LHCN-M2 (cell line): ENCODE data around the gene NCKAP5L. TPM values are rescaled to one million over a fixed set of nuclear protein-coding genes. Genes with fewer than 3 reads are reported as not detected.
"Not testable (repeated sequence)": the region's sequence is repeated elsewhere in the genome, so short reads cannot be mapped to it uniquely, and the experiment has no call there.

Experiments used
- DNase-seq: peaks from one replicate; pipeline ENCODE4 v3.0.0-alpha.2; 2012; ENCODE audit warnings: low read depth
- total RNA-seq: library from RNA; depleted of rRNA; stranded (reverse); fragments of >200 nt; gene quantifications from 2 replicates; pipeline ENCODE4 v1.2.3, GENCODE V29; 2014

The NCKAP5L gene
- total RNA-seq, 1 experiment from 2014 or later = 29.8 TPM

GRCh38 chr12:49865109-49865781 lies 37.0 kb upstream of the NCKAP5L start:
- DNase-seq = no peak

DNA sequence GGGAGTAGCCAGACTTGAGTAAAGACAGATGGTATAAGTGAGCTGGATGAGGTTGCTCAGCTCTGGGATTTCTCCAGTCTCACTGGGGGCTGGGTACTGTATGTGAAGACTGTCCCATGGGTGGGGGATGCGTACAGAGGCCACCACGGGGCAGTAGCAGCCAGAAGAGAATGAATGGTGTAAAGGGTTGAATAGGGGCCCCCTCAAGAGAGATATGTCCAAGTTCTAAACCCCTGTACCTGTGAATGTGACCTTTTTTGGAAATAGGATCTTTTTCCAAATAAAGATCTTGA lies 36.5 kb upstream of the NCKAP5L start:
- DNase-seq = no peak

- peak; percentile 57 for DNase-seq
Measured at GRCh38 chr12:49863946-49864797, 36.0 kb upstream of the NCKAP5L start.

DNA sequence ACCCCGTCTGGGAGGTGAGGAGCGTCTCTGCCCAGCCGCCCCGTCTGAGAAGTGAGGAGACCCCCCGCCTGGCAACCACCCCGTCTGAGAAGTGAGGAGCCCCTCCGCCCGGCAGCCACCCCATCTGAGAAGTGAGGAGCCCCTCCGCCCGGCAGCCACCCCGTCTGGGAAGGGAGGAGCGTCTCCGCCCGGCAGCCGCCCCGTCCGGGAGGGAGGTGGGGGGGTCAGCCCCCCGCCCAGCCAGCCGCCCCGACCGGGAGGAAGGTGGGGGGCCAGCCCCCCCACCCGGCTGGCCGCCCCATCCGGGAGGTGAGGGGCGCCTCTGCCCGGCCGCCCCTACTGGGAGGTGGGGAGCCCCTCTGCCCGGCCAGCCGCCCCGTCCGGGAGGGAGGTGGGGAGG lies 32.7 kb upstream of the NCKAP5L start:
- DNase-seq = not testable (repeated sequence)

- not testable (repeated sequence) for DNase-seq
Measured at GRCh38 chr12:49855890-49856289, 27.7 kb upstream of the NCKAP5L start.

DNA sequence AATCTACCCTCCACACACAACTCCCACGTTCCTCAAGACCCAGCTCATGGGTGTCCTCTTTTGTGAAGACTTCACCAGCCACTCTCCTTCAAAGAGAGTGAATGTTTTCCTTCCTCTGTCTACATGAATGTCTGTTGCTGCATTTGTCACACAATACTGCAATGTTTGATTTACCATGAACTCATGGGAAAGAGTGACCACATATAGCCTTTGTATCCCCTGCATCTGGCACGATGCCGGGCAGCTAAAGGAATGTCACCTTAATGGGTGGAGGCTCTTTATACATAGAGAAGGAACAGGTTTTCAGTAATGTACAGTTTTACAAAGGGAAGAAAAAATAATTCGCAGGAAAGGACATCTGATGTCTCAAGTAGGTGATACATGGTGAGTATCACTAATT lies 26.8 kb upstream of the NCKAP5L start:
- no peak for DNase-seq

GRCh38 chr12:49853671-49854070 lies 25.5 kb upstream of the NCKAP5L start:
- DNase-seq = no peak

- DNase-seq = no peak
Measured at GRCh38 chr12:49847161-49847560, 18.9 kb upstream of the NCKAP5L start.

DNA sequence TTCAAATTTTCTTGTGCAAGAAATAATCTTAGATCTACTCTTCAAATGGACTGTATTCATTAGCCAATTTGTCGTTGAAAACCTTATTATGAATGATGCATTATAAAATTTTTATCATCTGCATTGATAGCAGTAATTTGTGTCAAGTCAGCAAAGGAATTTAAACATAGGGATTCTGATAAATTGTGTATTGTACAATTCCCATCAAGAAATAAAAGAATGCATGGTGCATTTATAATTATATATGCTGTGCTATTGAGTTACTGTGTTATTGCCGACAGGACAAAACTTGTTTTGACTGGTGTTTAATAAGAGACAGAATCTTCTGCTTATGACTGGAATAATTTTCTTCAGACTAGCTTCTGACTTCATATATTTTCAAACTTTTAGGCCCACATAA lies 17.8 kb upstream of the NCKAP5L start:
- no peak for DNase-seq

DNA sequence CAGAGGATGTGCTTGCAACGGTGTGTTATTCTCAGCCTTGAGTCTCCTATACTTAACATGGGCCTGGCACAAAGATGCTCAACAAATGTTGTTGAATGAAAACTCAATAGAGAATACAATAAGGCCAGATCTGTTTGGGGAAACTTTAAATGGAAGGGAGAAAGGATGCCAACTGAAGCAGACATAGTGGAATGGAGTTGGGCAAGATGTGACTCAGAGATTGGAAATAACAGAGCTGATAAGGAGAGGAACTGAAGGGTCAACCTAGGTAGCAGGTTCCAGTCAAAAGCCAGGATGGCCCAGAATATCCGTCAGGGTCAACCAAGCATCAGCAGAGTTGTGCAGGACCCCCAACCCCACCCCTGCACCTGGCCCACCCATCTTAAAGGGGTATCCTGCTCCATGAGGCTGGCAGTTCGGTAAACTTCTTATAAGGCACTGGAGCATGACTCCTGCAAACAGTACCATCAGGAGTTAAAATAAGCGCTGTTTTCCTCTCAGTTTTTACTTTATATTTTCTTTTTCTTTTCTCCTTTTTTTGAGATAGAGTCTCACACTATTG lies 15.7 kb upstream of the NCKAP5L start:
- no peak for DNase-seq

- DNase-seq = no peak
Measured at GRCh38 chr12:49843411-49843810, 15.2 kb upstream of the NCKAP5L start.

- peak; percentile 90 for DNase-seq
Measured at GRCh38 chr12:49842519-49843352, 14.5 kb upstream of the NCKAP5L start, which contains the start of gene BCDIN3D. Gene BCDIN3D, minus strand, starts transcription at chr12:49843106. Its CDS starts 19 bp downstream, at chr12:49843087.

- DNase-seq = peak; percentile 44
Measured at GRCh38 chr12:49838973-49839633, 10.9 kb upstream of the NCKAP5L start.

DNA sequence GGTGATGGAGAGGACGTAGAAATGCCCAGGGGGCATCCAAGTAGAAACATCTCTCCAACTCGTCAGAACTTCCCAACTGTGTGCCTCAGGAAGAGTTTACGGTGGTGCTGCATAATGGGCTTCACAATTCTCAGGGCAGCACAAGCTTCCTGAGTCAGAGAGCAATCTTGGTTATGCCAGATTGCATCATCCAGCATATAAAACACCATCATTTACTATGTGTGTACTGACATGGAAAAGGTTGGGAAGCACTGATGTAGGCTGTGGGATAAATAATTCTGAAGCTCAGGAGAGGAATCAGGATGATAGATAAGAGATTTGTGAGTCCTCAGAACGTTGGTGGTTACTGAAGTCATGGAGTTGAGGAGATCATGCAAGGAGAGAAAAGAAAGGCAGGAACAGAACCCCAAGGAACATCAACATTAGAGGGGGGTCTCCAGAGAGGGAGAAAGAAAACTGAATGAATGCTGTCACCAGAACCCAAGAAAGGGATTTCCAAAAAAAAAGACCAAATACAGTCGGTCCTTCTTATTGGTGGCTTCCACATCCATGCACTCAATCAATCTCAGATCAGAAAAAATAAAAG lies 4.7 kb upstream of the NCKAP5L start:
- no peak for DNase-seq

- DNase-seq = no peak
Measured at GRCh38 chr12:49831717-49832116, 3.5 kb upstream of the NCKAP5L start.

- DNase-seq = peak; percentile 74
Measured at GRCh38 chr12:49827401-49828099, 663 bp downstream of the NCKAP5L start.

DNA sequence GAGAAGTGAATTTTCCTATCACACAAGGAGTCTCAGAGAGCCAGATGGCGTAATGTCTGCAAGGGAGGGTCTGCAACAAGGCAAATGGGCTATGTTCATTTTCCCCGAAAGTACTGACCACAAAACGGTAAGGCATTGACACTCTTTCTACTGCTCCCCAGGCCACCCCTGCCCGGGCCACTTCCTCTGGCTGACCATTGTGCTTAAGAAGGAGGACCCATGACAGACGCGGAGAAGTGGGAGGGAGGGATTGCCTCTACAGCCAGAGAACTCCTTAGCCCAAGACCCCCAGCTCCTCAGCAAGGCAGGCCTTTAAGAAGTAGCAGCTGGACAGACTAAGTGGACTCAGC lies 1.2 kb downstream of the NCKAP5L start:
- no peak for DNase-seq

- peak; percentile 94 for DNase-seq
Measured at GRCh38 chr12:49825971-49826421, 2.2 kb downstream of the NCKAP5L start.

GRCh38 chr12:49825360-49825970 lies 2.7 kb downstream of the NCKAP5L start:
- peak; percentile 91 for DNase-seq

GRCh38 chr12:49824895-49825294 lies 3.3 kb downstream of the NCKAP5L start:
- DNase-seq = peak; percentile 86
